ENCODE measurements around the gene TGFA.

The TGFA gene

GRCh38 chr2:70553584-70554337 is at the start of gene TGFA:
Gene TGFA, minus strand, starts transcription at chr2:70553826. Its CDS starts 59 bp downstream, at chr2:70553767.
- TF ChIP-seq CEBPB (IDR thresholded peaks at IDR 0.05) (no peak), MAX (IDR thresholded peaks at IDR 0.05) (peak; percentile 40; the same call in 1 of the 2 replicates), EGR1 (IDR thresholded peaks at IDR 0.05) (no peak), ZBTB7A (IDR thresholded peaks at IDR 0.05; ENCODE audit: low read depth) (no peak; the same call in 1 of the 2 replicates), REST (IDR thresholded peaks at IDR 0.05; ENCODE audit: low read depth) (no peak), YY1 (IDR thresholded peaks at IDR 0.05; ENCODE audit: low read depth) (peak; percentile 17; the same call in 1 of the 2 replicates), TEAD4 (IDR thresholded peaks at IDR 0.05) (peak; percentile 23), NFIC (IDR thresholded peaks at IDR 0.05) (peak; percentile 20; the same call in 1 of the 2 replicates), TAF1 (IDR thresholded peaks at IDR 0.05; ENCODE audit: low read depth) (no peak; the same call in none of the 2 replicates), CREB1 (IDR thresholded peaks at IDR 0.05; ENCODE audit: low read depth) (no peak), USF1 (IDR thresholded peaks at IDR 0.05) (no peak), EP300 (IDR thresholded peaks at IDR 0.05; ENCODE audit: borderline replicate concordance) (peak; percentile 73), TCF12 (IDR thresholded peaks at IDR 0.05; ENCODE audit: low read depth) (0 out of 2 replicates have a peak, but pooled peaks have one; percentile 38), FOXM1 (IDR thresholded peaks at IDR 0.05; ENCODE audit: borderline replicate concordance, low read depth) (no peak), RAD21 (IDR thresholded peaks at IDR 0.05; ENCODE audit: low read depth) (peak; percentile 71; the same call in 1 of the 2 replicates)

GRCh38 chr2:70603066-70603465 is 49.4 kb upstream of the TGFA start:
- no peak for TF ChIP-seq YY1 (IDR thresholded peaks at IDR 0.05; ENCODE audit: low read depth)
- TF ChIP-seq FOXM1 (IDR thresholded peaks at IDR 0.05; ENCODE audit: borderline replicate concordance, low read depth), result no peak
- TF ChIP-seq CEBPB (IDR thresholded peaks at IDR 0.05), result no peak
- TF ChIP-seq TCF12 (IDR thresholded peaks at IDR 0.05; ENCODE audit: low read depth), result no peak
- TF ChIP-seq CREB1 (IDR thresholded peaks at IDR 0.05; ENCODE audit: low read depth), result no peak
- TF ChIP-seq USF1 (IDR thresholded peaks at IDR 0.05), result no peak
- TF ChIP-seq EGR1 (IDR thresholded peaks at IDR 0.05), result no peak
- no peak for TF ChIP-seq TAF1 (IDR thresholded peaks at IDR 0.05; ENCODE audit: low read depth)
- no peak for TF ChIP-seq TEAD4 (IDR thresholded peaks at IDR 0.05)
- no peak for TF ChIP-seq REST (IDR thresholded peaks at IDR 0.05; ENCODE audit: low read depth)
- no peak for TF ChIP-seq EP300 (IDR thresholded peaks at IDR 0.05; ENCODE audit: borderline replicate concordance)
- TF ChIP-seq NFIC (IDR thresholded peaks at IDR 0.05), result no peak

- no peak for TF ChIP-seq TAF1 (IDR thresholded peaks at IDR 0.05; ENCODE audit: low read depth)
- no peak for TF ChIP-seq CREB1 (IDR thresholded peaks at IDR 0.05; ENCODE audit: low read depth)
- no peak for TF ChIP-seq MAX (IDR thresholded peaks at IDR 0.05)
- TF ChIP-seq CEBPB (IDR thresholded peaks at IDR 0.05), result no peak
- TF ChIP-seq NFIC (IDR thresholded peaks at IDR 0.05), result no peak
- no peak for TF ChIP-seq YY1 (IDR thresholded peaks at IDR 0.05; ENCODE audit: low read depth)
- TF ChIP-seq USF1 (IDR thresholded peaks at IDR 0.05), result no peak
- TF ChIP-seq TEAD4 (IDR thresholded peaks at IDR 0.05), result no peak
- TF ChIP-seq EP300 (IDR thresholded peaks at IDR 0.05; ENCODE audit: borderline replicate concordance), result no peak
- no peak for TF ChIP-seq TCF12 (IDR thresholded peaks at IDR 0.05; ENCODE audit: low read depth)
- no peak for TF ChIP-seq FOXM1 (IDR thresholded peaks at IDR 0.05; ENCODE audit: borderline replicate concordance, low read depth)
- TF ChIP-seq EGR1 (IDR thresholded peaks at IDR 0.05), result no peak
- no peak for TF ChIP-seq REST (IDR thresholded peaks at IDR 0.05; ENCODE audit: low read depth)
- no peak for TF ChIP-seq ZBTB7A (IDR thresholded peaks at IDR 0.05; ENCODE audit: low read depth)
- TF ChIP-seq RAD21 (IDR thresholded peaks at IDR 0.05; ENCODE audit: low read depth), result no peak
Measured at GRCh38 chr2:70598197-70598596, 44.6 kb upstream of the TGFA start.
